ENCODE results near the gene THBD.

Gene THBD

GRCh38 chr20:23003077-23003635 is 46.3 kb downstream of the THBD start:
- H3K4me3 ChIP-seq (ENCODE audit: low read depth, low read length) = no peak overlapping the region
- CTCF ChIA-PET = interaction anchor here (0.5 kb wide), 1 partner anchor 11 kb away, joined by 3 read pairs; no protein-coding TSS in a partner anchor
- TF ChIP-seq, protein P1, sequence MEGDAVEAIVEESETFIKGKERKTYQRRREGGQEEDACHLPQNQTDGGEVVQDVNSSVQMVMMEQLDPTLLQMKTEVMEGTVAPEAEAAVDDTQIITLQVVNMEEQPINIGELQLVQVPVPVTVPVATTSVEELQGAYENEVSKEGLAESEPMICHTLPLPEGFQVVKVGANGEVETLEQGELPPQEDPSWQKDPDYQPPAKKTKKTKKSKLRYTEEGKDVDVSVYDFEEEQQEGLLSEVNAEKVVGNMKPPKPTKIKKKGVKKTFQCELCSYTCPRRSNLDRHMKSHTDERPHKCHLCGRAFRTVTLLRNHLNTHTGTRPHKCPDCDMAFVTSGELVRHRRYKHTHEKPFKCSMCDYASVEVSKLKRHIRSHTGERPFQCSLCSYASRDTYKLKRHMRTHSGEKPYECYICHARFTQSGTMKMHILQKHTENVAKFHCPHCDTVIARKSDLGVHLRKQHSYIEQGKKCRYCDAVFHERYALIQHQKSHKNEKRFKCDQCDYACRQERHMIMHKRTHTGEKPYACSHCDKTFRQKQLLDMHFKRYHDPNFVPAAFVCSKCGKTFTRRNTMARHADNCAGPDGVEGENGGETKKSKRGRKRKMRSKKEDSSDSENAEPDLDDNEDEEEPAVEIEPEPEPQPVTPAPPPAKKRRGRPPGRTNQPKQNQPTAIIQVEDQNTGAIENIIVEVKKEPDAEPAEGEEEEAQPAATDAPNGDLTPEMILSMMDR (IDR thresholded peaks at IDR 0.05; ENCODE audit: insufficient read depth, low read length, missing control alignments) = no peak
- no peak for DNase-seq (ENCODE audit: low read depth, low spot score)
- POLR2A ChIA-PET = no interaction called here

DNA sequence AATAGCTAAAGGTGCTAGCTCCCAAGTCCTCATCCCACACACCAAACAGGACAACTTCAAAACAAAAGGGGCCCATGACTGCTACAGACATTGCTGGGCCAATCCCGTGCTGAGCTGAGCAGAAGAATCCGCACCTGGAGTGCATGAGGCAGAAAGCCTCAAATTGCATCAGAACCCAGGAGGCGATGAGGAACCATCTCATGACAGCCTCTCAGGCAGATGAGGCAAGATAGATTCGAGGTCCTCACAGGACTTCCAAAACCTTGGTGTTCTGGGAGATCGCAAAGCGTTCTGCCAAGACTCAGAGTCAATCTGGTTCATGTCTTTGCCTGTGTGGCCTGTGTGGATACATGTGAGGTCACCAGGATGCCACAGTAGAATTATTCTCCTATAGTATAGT is 47.2 kb downstream of the THBD start:
- no peak overlapping the region for H3K4me3 ChIP-seq (ENCODE audit: low read depth, low read length)
- CTCF ChIA-PET = no interaction called here
- POLR2A ChIA-PET = no interaction called here
- DNase-seq (ENCODE audit: low read depth, low spot score) = no peak
- TF ChIP-seq, protein P1 (IDR thresholded peaks at IDR 0.05; ENCODE audit: insufficient read depth, low read length, missing control alignments) = no peak

DNA sequence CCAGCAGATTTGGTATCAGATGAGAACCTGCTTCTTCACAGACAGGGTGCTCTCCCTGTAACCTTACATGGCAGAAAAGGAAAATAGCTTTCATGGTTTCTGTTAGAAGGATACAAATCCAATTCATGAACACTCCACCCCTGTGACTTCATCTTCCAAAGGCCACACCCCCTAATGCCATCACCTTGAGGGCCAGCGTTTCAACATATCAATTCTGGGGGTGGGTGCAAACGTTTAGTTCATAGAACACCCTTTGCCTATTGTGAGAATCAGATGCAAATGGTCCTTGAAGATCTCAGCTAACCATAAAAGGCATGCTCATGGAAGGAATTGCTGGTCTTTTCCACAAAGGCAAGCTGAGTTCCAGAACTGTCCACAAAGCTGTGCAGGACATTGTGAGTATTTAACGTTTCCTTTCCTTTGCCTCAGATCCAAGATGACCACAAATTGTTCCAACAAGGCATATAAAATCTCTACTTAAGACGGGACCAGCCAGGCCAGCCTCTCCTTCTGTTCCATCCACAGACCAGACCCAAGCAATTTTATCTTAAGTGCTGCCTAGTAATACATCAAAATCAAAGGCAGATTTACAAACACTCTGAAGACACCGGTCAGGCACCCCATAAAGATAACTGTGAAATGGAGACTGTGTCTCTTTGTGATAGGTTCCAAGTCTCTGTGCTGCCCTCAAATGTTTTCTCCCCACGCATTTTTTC is 49.1 kb downstream of the THBD start:
- ChIA-PET CTCF (interaction anchor here (1.5 kb wide), 1 partner anchor 309 kb away, joined by 6 read pairs; no protein-coding TSS in a partner anchor), POLR2A (no interaction called here)
- TF ChIP-seq, protein P1 (IDR thresholded peaks at IDR 0.05; ENCODE audit: insufficient read depth, low read length, missing control alignments) = no peak
- no peak for DNase-seq (ENCODE audit: low read depth, low spot score)
- H3K4me3 ChIP-seq (ENCODE audit: low read depth, low read length) = no peak overlapping the region

DNA sequence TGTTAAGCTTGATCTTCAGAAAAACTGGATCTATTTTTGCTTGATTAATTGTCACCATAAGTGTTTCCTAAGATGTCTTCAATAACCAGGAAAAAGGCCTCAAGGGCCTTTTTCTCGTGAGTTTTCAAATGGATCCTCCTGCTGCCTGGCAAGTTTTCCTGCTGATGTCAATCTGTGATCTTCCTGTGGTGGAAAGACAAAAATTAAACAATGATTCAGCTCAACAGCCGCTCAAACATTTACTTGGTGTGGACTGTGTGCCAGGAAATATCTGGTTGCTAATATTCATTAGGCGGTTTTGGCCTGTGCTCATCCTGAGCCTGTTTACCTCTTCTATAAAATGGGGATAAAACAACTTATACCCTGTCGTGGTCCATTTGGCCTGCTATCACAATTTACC is 49.7 kb downstream of the THBD start:
- no peak for DNase-seq (ENCODE audit: low read depth, low spot score)
- TF ChIP-seq, protein P1 (IDR thresholded peaks at IDR 0.05; ENCODE audit: insufficient read depth, low read length, missing control alignments) = no peak
- ChIA-PET POLR2A (no interaction called here), CTCF (interaction anchor here (1.5 kb wide), 1 partner anchor 308 kb away, joined by 6 read pairs; no protein-coding TSS in a partner anchor)
- H3K4me3 ChIP-seq (ENCODE audit: low read depth, low read length) = no peak overlapping the region

GRCh38 chr20:22998476-22998875 is 51.0 kb downstream of the THBD start:
- TF ChIP-seq, protein P1 (IDR thresholded peaks at IDR 0.05; ENCODE audit: insufficient read depth, low read length, missing control alignments) = no peak
- ChIA-PET POLR2A (no interaction called here), CTCF (no interaction called here)
- H3K4me3 ChIP-seq (ENCODE audit: low read depth, low read length) = no peak overlapping the region
- DNase-seq (ENCODE audit: low read depth, low spot score) = no peak

DNA sequence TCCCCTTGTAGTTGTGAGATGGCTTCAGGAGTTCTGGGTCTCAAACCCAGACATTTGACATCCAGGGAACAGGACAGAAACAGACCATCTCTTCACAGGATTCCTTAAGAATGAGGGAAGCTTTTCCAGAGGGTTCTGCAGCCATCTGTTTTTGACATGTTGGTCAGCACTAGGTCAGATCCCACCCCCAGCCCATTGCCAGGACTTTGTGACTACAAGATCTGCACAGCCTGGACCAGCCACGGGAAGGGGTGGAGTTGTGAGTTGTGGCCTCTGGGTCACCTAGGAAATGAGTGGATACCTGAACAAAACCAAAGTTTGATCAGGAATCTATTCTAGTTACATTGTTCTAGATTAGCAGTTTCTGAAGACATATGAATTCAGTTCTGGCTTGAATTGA is 53.5 kb downstream of the THBD start:
- no peak for DNase-seq (ENCODE audit: low read depth, low spot score)
- ChIA-PET POLR2A (no interaction called here), CTCF (no interaction called here)
- TF ChIP-seq, protein P1 (IDR thresholded peaks at IDR 0.05; ENCODE audit: insufficient read depth, low read length, missing control alignments) = no peak
- no peak overlapping the region for H3K4me3 ChIP-seq (ENCODE audit: low read depth, low read length)
